Right renal pelvis (tissue), 4 donors: ENCODE data around the gene TRIM14. TPM values are rescaled to one million over a fixed set of nuclear protein-coding genes. Genes with fewer than 3 reads are reported as not detected.
A peak's percentile ranks its signal among the peaks of the same experiment; 100 is the strongest.

Experiments
- DNase-seq, 4 donors: peaks; one replicate each; pipeline ENCODE4 v3.0.0-alpha.2; 2013; ENCODE audit warnings: low read depth in 4 of 4, low spot score in 3 of 4, missing footprints in 1 of 4
- polyA plus RNA-seq, 4 donors: library from polyadenylated mRNA; unstranded; fragments of 120-200 nt; gene quantifications; one replicate each; pipeline ENCODE4 v1.2.1, GENCODE V29; 2013; ENCODE audit not compliant: insufficient read length in 4 of 4

The TRIM14 gene
- polyA plus RNA-seq, result 1 to 10 TPM; 4.8 to 6.5 (median 5.2) TPM

GRCh38 chr9:98118640-98119601 is at the start of gene TRIM14:
Gene TRIM14, minus strand, starts transcription at chr9:98119222. Its CDS starts 34 bp downstream, at chr9:98119188.
- DNase-seq, result peak in 2 of 4 donors; percentile 18 to 43

GRCh38 chr9:98168153-98168780 is 49.2 kb upstream of the TRIM14 start:
- DNase-seq, result no peak

- DNase-seq, result no peak
Observed at GRCh38 chr9:98164912-98165311, 45.9 kb upstream of the TRIM14 start.

- DNase-seq, result no peak
Observed at GRCh38 chr9:98162613-98163012, 43.6 kb upstream of the TRIM14 start.

GRCh38 chr9:98161851-98162250 is 42.8 kb upstream of the TRIM14 start:
- no peak for DNase-seq

DNA sequence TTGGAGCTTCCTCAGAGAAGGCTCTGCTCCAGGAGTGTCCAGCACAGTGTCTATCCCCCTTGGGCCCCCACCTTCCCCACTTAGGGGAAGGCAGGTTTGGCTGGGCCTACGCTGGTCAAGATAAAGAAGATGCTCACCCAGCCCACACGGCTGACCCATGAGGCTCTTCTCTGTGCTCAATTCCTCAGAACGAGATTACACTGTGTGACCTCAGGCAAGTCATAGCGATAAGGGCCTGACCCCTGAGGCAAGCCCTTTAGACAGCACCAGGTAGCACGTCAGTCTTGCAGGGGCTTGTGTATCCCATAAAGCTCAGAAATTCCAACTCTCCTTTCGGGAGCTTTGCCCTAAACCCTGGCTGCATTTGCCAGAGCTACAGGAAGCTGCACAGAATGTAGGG is 40.8 kb upstream of the TRIM14 start:
- no peak for DNase-seq

DNA sequence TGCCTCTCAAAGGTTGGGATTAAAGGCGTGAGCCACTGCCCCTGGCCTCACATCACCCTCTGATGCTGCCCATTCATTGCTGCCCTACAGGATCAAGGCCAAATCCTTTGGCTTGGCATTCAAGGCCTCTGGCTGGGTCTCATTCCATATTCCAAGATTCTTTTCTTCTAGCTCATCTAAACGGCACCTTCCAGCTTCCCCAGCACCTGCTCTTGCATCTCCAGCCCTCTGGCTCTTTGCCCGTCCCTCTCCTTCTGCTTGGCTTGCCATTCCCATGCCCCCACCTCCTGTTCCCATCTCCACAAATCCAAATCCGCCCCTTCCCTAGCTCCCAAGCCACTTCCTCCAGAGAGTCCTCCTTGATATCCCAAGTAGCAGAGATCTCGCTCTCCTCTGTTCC is 40.3 kb upstream of the TRIM14 start:
- no peak for DNase-seq

- DNase-seq, result no peak
Observed at GRCh38 chr9:98158071-98158831, 39.2 kb upstream of the TRIM14 start.

DNA sequence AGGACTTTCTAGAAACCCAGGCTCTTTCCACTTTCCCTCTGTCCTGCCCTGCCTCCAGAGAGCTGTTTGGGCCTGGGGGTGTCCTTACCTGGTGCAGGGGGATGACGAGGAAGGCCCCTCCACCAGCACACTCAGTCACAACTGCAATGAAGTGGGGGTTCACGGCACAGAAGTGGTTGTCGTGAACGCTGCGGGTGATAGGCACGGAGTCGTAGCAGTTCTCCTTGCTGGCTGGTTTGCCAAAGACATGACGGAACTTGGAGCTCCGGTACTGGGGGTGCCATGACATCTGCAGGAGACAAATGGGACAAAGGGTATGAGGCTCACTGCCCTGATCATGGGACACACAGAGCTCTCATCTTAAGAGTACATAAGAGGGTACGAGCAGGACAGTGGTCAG is 38.4 kb upstream of the TRIM14 start:
- DNase-seq, result no peak

GRCh38 chr9:98154678-98155077 is 35.7 kb upstream of the TRIM14 start:
- no peak for DNase-seq

DNA sequence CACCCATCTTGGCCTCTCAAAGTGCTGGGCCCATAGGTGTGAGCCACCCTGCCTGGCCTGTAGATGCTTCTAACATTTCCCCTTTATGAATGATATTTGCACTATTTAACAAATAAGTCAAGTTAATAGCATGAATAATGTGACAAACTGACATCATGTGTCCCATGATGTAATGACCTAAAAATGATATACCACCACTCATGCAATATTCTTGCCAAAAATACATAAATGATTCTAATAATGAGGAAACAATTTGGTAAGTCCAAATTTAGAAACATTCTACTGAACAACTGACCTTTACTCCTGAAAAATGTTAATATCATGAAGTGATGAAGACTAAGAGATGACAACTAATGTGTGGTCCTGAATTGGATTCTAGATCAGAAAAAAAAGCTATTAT is 33.5 kb upstream of the TRIM14 start:
- no peak for DNase-seq

DNA sequence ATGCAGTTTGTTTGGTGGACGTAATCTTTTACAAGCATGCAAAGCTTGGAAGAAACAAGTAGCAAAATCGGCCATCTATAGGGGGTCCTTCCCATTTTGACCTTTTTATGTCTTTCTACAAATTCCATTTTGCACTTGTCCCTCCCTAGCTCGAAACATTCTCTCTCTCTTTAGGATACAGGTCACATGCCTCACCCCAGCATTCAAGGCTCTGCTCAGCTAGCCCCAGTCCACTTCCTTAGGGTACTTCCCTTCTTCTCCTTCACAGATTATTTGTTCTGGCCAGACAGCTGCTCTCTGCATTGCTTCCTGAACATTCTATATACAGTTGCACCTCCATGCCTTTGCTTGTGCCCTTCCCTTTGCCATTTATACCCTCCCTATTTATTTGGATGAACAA is 31.7 kb upstream of the TRIM14 start:
- DNase-seq, result no peak

GRCh38 chr9:98150164-98150563 is 31.1 kb upstream of the TRIM14 start:
- DNase-seq, result no peak

- no peak for DNase-seq
Observed at GRCh38 chr9:98149422-98149821, 30.4 kb upstream of the TRIM14 start.

DNA sequence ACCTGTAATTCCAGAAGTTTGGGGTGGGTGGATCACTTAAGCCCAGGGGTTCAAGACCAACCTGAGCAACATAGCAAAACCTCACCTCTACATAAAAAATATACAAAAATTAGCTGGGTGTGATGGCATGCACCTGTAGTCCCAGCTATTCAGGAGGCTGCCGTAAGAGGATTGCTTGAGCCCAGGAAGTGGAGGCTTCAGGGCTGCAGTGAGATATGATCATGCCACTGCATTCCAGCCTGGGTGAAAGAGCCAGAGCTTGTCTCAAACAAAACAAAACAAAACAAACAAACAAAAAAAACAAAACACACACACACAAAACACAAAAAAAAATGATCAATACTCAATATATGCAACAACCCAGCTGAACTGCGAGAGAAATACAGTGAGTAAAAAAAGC is 29.5 kb upstream of the TRIM14 start:
- DNase-seq, result no peak

GRCh38 chr9:98147582-98147981 is 28.6 kb upstream of the TRIM14 start:
- DNase-seq, result no peak

DNA sequence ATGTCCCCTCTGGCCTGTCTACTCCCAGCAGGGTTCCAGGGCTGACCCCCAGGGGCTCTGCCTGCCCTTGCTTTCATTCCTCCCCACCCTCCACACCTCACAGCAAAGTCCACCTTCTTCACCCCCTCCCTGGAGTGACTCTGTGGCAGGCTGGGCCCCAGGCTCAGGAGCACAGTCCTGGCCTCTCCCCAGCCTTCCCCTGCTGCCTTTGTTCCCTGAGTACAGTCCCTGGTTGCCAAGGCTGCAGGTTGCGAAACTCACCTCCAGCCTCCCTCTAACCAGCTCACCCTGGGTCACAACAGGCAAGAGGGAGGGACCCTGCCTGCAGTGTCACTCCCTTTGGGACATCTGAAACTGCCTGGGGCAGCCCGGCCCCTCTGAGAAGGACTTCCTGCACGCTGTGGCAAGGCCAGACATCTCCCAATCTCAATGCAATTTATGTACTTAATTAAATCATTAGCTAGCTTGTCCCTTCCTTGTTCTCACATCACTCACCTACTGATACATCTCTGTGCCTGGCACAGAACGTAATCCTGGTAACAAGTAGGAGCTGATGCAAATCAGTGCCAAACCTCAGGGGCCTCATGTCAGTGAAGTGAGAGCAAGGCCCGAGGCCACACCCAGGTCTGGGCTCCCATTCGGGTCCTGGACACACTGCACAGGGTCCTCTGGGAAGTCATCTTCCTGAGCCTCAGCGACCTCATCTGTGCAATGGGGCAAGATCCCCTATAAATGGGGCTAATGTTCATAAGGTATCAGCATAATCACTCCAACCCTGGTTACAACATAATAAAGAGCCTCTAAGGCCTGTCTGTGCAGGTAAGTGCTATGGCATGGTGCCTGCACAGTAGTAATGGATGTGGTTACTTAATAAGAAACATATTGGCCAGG is 27.3 kb upstream of the TRIM14 start:
- DNase-seq, result peak in 3 of 4 donors; percentile 11 to 28 (median 16)

GRCh38 chr9:98144631-98145030 is 25.6 kb upstream of the TRIM14 start:
- DNase-seq, result no peak

GRCh38 chr9:98144076-98144475 is 25.1 kb upstream of the TRIM14 start:
- DNase-seq, result no peak

DNA sequence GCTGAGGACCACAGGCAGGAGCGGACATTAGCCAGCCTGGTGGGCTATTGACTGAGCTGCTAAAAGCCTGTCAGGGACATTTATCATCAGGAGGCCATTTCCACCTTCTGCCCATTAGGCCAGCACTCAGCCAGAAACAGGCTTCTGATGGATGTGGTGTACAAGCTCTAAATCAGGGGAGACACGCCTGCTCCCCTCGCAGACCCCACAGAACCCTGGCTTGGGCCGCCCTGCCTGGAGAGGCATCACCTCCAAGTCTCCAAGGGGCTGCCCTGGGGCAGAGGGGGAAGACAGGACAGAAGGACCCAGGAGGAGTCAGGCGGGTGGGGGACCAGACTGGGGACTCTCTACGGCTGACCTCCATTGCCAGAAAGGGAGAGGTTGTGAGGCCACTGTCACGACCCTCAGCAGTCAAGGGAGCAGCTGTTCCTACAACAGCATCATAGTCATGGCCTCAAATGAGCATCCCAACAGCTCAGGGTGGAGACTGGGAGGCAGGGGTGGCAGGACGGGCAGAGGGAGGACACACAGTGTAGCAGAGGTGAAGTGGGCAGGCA is 24.0 kb upstream of the TRIM14 start:
- DNase-seq, result no peak
